IMR-90 (cell line): ENCODE measurements around the gene TULP3. TPM values are rescaled to one million over a fixed set of nuclear protein-coding genes. Genes with fewer than 3 reads are reported as not detected.

ENCODE experiments used
- ATAC-seq: fragments of 200-7000 bp; cut with Tn5 transposase; 2 replicates; pipeline ENCODE4 v1.9.1; 2020; ENCODE audit warnings: low read depth, mild to moderate bottlenecking, moderate library complexity
- BruUV-seq: library from RNA; stranded (reverse); fragments of 400-500 nt; replicated peaks from 2 replicates; lab custom pipeline; 2021; lab: Mats Ljungman, UMichigan
- CTCF ChIA-PET: fragments of 300-600 bp; formaldehyde crosslinking; extraction: SDS; loops from one replicate; lab custom pipeline; 2021; ENCODE audit warnings: antibody characterized with exemption; lab: Yijun Ruan, JAX
- POLR2A ChIA-PET: fragments of 300-600 bp; sonication (Branson Sonifier 250); formaldehyde crosslinking; loops from one replicate; lab custom pipeline; 2022; ENCODE audit warnings: antibody characterized with exemption; ENCODE audit not compliant: unreplicated experiment; lab: Charles Lee
- DNase-seq: peaks from one replicate; pipeline ENCODE4 v3.0.0; 2013
- H2AFZ ChIP-seq: replicated peaks from 2 replicates; pipeline ENCODE3; 2013; ENCODE audit warnings: low read length, mild to moderate bottlenecking; ENCODE audit not compliant: poor library complexity
- H2AK5ac ChIP-seq: 2 replicates; pipeline ENCODE4 v1.6.1; 2013; ENCODE audit warnings: low read depth, low read length, inconsistent platforms
- H2AK9ac ChIP-seq: replicated peaks from 2 replicates; pipeline ENCODE3; 2013; ENCODE audit warnings: mild to moderate bottlenecking, low read depth, low read length, moderate library complexity; ENCODE audit not compliant: poor library complexity
- H2BK120ac ChIP-seq: 2 replicates; pipeline ENCODE4 v1.6.1; 2013; ENCODE audit warnings: low read depth, low read length, inconsistent platforms
- H2BK15ac ChIP-seq: 3 replicates; pipeline ENCODE4 v1.6.1; 2013; ENCODE audit warnings: low read depth, low read length, inconsistent platforms
- H2BK20ac ChIP-seq: 2 replicates; pipeline ENCODE4 v1.6.1; 2013; ENCODE audit warnings: low read depth, mild to moderate bottlenecking, inconsistent platforms, low read length, moderate library complexity
- H2BK5ac ChIP-seq: 2 replicates; pipeline ENCODE4 v1.6.1; 2013; ENCODE audit warnings: mild to moderate bottlenecking, low read depth, low read length, inconsistent platforms; ENCODE audit not compliant: poor library complexity, severe bottlenecking
- H3K14ac ChIP-seq: replicated peaks from 2 replicates; pipeline ENCODE4 v1.6.1; 2013; ENCODE audit warnings: low read depth, low read length, inconsistent platforms
- H3K18ac ChIP-seq: 2 replicates; pipeline ENCODE4 v1.6.1; 2013; ENCODE audit warnings: low read depth, low read length, control low read depth
- H3K23ac ChIP-seq: 2 replicates; pipeline ENCODE4 v1.6.1; 2013; ENCODE audit warnings: low read depth, low read length, inconsistent platforms
- H3K27ac ChIP-seq: 2 replicates; pipeline ENCODE4 v1.5.1; 2013; ENCODE audit warnings: mild to moderate bottlenecking, control low read depth, low read length; ENCODE audit not compliant: insufficient read depth
- H3K27me3 ChIP-seq: 2 replicates; pipeline ENCODE4 v1.6.1; 2013; ENCODE audit warnings: low read length; ENCODE audit not compliant: control insufficient read depth, insufficient read depth
- H3K36me3 ChIP-seq: 2 replicates; pipeline ENCODE4 v1.6.1; 2013; ENCODE audit warnings: low read length, mixed read lengths; ENCODE audit not compliant: control insufficient read depth, insufficient read depth
- H3K4ac ChIP-seq: 2 replicates; pipeline ENCODE4 v1.6.1; 2013; ENCODE audit warnings: low read depth, low read length, inconsistent platforms
- H3K4me1 ChIP-seq: 2 replicates; pipeline ENCODE4 v1.6.1; 2013; ENCODE audit warnings: low read length, mixed read lengths; ENCODE audit not compliant: control insufficient read depth, insufficient read depth
- H3K4me2 ChIP-seq: 2 replicates; pipeline ENCODE4 v1.6.1; 2013; ENCODE audit warnings: low read depth, mild to moderate bottlenecking, control low read depth, low read length, moderate library complexity
- H3K4me3 ChIP-seq: 2 replicates; pipeline ENCODE4 v1.5.1; 2013; ENCODE audit warnings: low read depth, mild to moderate bottlenecking, control low read depth, low read length, moderate library complexity; ENCODE audit not compliant: insufficient read depth
- H3K56ac ChIP-seq: 2 replicates; pipeline ENCODE4 v1.6.1; 2013; ENCODE audit warnings: low read length, inconsistent platforms; ENCODE audit not compliant: insufficient read depth; ENCODE audit errors: extremely low read depth
- H3K79me1 ChIP-seq, 2 experiments: 2 replicates each; pipeline ENCODE4 v1.6.1; 2013; ENCODE audit warnings: low read length in 2 of 2, inconsistent platforms in 1 of 2, low read depth in 1 of 2
- H3K9ac ChIP-seq: 2 replicates; pipeline ENCODE4 v1.6.1; 2013; ENCODE audit warnings: low read depth, low read length, control low read depth
- H3K9me1 ChIP-seq: 2 replicates; pipeline ENCODE4 v1.6.1; 2013; ENCODE audit warnings: low read length, inconsistent platforms; ENCODE audit not compliant: insufficient read depth
- H3K9me3 ChIP-seq: 2 replicates; pipeline ENCODE4 v1.6.1; 2013; ENCODE audit warnings: low read length; ENCODE audit not compliant: control insufficient read depth, insufficient read depth
- H4K20me1 ChIP-seq: 2 replicates; pipeline ENCODE4 v1.6.1; 2013; ENCODE audit warnings: low read length, inconsistent platforms; ENCODE audit not compliant: insufficient read depth
- H4K5ac ChIP-seq: 2 replicates; pipeline ENCODE4 v1.6.1; 2013; ENCODE audit warnings: mild to moderate bottlenecking, low read depth, low read length, control low read depth
- H4K8ac ChIP-seq, 2 experiments: 2 replicates each; pipeline ENCODE4 v1.6.1; 2013; ENCODE audit warnings: low read depth in 2 of 2, low read length in 2 of 2, control low read depth in 1 of 2, inconsistent platforms in 1 of 2
- H4K91ac ChIP-seq: 2 replicates; pipeline ENCODE4 v1.6.1; 2013; ENCODE audit warnings: low read depth, low read length, inconsistent platforms; ENCODE audit not compliant: insufficient read depth
- BHLHE40 ChIP-seq: fragments of 150-350 bp; IDR thresholded peaks from 2 replicates; pipeline ENCODE4 v1.6.1; 2016; ENCODE audit warnings: mild to moderate bottlenecking, low read depth, low read length
- CEBPB ChIP-seq: IDR thresholded peaks from 2 replicates; pipeline ENCODE4 v1.6.1; 2012; ENCODE audit warnings: low read depth, low read length, improper control_type of control experiment
- CHD1 ChIP-seq: IDR thresholded peaks from 2 replicates; pipeline ENCODE4 v1.6.1; 2012; ENCODE audit warnings: low read depth, low read length, improper control_type of control experiment
- MXI1 ChIP-seq: IDR thresholded peaks from 2 replicates; pipeline ENCODE4 v1.6.1; 2012; ENCODE audit warnings: low read depth, mild to moderate bottlenecking, low read length, moderate library complexity, borderline replicate concordance
- POLR2A ChIP-seq: IDR thresholded peaks from 2 replicates; pipeline ENCODE4 v1.6.1; 2012; ENCODE audit warnings: mild to moderate bottlenecking, low read depth, low read length
- RAD21 ChIP-seq: IDR thresholded peaks from 2 replicates; pipeline ENCODE4 v1.6.1; 2012; ENCODE audit warnings: low read length, improper control_type of control experiment
- RCOR1 ChIP-seq: IDR thresholded peaks from 2 replicates; pipeline ENCODE4 v1.6.1; 2012; ENCODE audit warnings: mild to moderate bottlenecking, low read length, improper control_type of control experiment; ENCODE audit not compliant: insufficient replicate concordance
- WGBS, 2 experiments: methylation state at CpG; one replicate each; pipeline versions ENCODE4 v1.1.5 to v1.1.7; 2013; ENCODE audit warnings: missing lambda C conversion rate in 2 of 2; ENCODE audit not compliant: insufficient read length in 1 of 2; ENCODE audit errors: extremely low coverage in 2 of 2; 5-methylcytosine and 5-hydroxymethylcytosine counted together
- dilution Hi-C: fragments of 300-500 bp; cut with HindIII; formaldehyde crosslinking; loops from one replicate; pipeline ENCODE4 v1.14.3; 2018; ENCODE audit warnings: low sequenced_read_pairs; ENCODE audit not compliant: unreplicated experiment
- in situ Hi-C: fragments of 300-500 bp; cut with MboI; formaldehyde crosslinking; loops from 3 replicates; pipeline ENCODE4 v1.14.3; 2019; ENCODE audit warnings: low sequenced_read_pairs, inconsistent platforms, mixed read lengths
- intact Hi-C: fragments of 100-400 bp; cut with micrococcal nuclease; formaldehyde crosslinking; loops from 2 replicates; pipeline ENCODE4 v1.10.0; 2022
- polyA plus RNA-seq, 3 experiments: library from polyadenylated mRNA; depleted of rRNA; stranded (reverse); fragments of >200 nt; gene quantifications; 2 replicates each; pipeline ENCODE4 v1.2.3, GENCODE V29; 2012; ENCODE audit warnings: low replicate concordance in 1 of 3
- total RNA-seq: library from RNA; depleted of rRNA; stranded (reverse); fragments of >200 nt; gene quantifications from 2 replicates; pipeline ENCODE4 v1.2.3, GENCODE V29; 2012
- TF ChIP-seq, protein P1 (sequence below): conservative IDR thresholded peaks from 2 replicates; pipeline ENCODE4 v1.5.1; 2012; ENCODE audit warnings: mild to moderate bottlenecking, low read depth, low read length, improper control_type of control experiment

TULP3 gene
- total and polyA plus RNA-seq, 2 of the 4 experiments (the other 2 are of a cell fraction), result 35.2 to 35.5 TPM

DNA sequence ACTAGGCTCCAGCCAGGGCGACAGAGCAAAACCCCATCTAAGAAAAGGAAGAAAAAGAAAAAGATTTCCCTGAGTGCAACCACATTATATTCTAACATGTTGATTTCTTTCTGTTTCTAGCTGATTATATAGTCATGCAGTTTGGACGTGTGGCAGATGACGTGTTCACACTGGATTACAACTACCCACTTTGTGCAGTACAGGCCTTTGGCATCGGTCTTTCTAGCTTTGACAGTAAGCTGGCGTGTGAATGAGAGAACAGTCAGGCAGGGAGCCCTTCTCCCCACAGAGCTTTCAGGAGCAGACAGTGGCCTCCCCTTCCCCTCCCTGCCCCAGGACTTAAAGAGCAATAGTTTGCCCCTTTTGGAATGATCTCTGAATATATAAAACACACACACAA, 48.5 kb downstream of the TULP3 start:
- H4K5ac ChIP-seq, result no peak overlapping the region
- H3K9me1 ChIP-seq, result no peaks in the 10 kb centered on the region
- intact Hi-C loops, result no loop called here
- DNase-seq, result no peak
- ATAC-seq, result no peak
- no peak overlapping the region for H3K9ac ChIP-seq
- no peak overlapping the region for H3K23ac ChIP-seq
- no peak overlapping the region for H3K56ac ChIP-seq
- no peak overlapping the region for H2BK20ac ChIP-seq
- in situ Hi-C loops, result no loop called here
- H2AK5ac ChIP-seq, result no peak overlapping the region
- no peaks in the 10 kb centered on the region for H3K9me3 ChIP-seq
- H2BK5ac ChIP-seq, result no peak overlapping the region
- no TSS peak for BruUV-seq
- H4K8ac ChIP-seq, result no peak overlapping the region
- peaks cover 3% of the 10 kb centered on the region; the same call in 1 of the 2 replicates for H3K4me1 ChIP-seq
- no peaks in the 10 kb centered on the region for H3K79me1 ChIP-seq
- no peak overlapping the region for H3K4me2 ChIP-seq
- no peak overlapping the region for H4K91ac ChIP-seq
- POLR2A ChIA-PET, result no interaction called here
- H3K27ac ChIP-seq, result no peak overlapping the region
- CTCF ChIA-PET, result no interaction called here
- H3K14ac ChIP-seq, result no peak overlapping the region
- H3K4me3 ChIP-seq, result no peak overlapping the region
- dilution Hi-C loops, result no loop called here
- H4K20me1 ChIP-seq, result no peaks in the 10 kb centered on the region
- H2AK9ac ChIP-seq, result no peak overlapping the region
- TF ChIP-seq RAD21 (no peak), RCOR1 (no peak), CHD1 (no peak), BHLHE40 (no peak), MXI1 (no peak), CEBPB (no peak), POLR2A (no peak)
- TF ChIP-seq, protein P1, sequence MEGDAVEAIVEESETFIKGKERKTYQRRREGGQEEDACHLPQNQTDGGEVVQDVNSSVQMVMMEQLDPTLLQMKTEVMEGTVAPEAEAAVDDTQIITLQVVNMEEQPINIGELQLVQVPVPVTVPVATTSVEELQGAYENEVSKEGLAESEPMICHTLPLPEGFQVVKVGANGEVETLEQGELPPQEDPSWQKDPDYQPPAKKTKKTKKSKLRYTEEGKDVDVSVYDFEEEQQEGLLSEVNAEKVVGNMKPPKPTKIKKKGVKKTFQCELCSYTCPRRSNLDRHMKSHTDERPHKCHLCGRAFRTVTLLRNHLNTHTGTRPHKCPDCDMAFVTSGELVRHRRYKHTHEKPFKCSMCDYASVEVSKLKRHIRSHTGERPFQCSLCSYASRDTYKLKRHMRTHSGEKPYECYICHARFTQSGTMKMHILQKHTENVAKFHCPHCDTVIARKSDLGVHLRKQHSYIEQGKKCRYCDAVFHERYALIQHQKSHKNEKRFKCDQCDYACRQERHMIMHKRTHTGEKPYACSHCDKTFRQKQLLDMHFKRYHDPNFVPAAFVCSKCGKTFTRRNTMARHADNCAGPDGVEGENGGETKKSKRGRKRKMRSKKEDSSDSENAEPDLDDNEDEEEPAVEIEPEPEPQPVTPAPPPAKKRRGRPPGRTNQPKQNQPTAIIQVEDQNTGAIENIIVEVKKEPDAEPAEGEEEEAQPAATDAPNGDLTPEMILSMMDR, result no peak
- no CpG with 5 or more reads among the region's 5 CpGs for WGBS, 2 experiments
- H3K27me3 ChIP-seq, result no peaks in the 10 kb centered on the region
- H2BK120ac ChIP-seq, result no peak overlapping the region
- no peak overlapping the region for H3K4ac ChIP-seq
- H2BK15ac ChIP-seq, result no peak overlapping the region
- H2AFZ ChIP-seq, result no peak overlapping the region
- no peak overlapping the region for H3K18ac ChIP-seq
- peaks cover 37% of the 10 kb centered on the region for H3K36me3 ChIP-seq
